ENCODE results near the gene ZSCAN12. TPM values are rescaled to one million over a fixed set of nuclear protein-coding genes. Genes with fewer than 3 reads are reported as not detected.

The ZSCAN12 gene
- total RNA-seq, 1 donor from 2014 or later: 12.4 TPM

- H3K4me1 Mint-ChIP-seq (ENCODE audit: unreplicated experiment): peaks cover 5% of the 10 kb centered on the region
- no peaks in the 10 kb centered on the region for H3K9me3 Mint-ChIP-seq
- DNase-seq (ENCODE audit: extremely low spot score, unreplicated experiment): no peak
- H3K27ac Mint-ChIP-seq: no peak overlapping the region
- H3K27me3 Mint-ChIP-seq: no peaks in the 10 kb centered on the region
- no peak for TF ChIP-seq CTCF (conservative IDR thresholded peaks at IDR 0.05)
- no peak overlapping the region for H3K4me3 Mint-ChIP-seq
- H3K36me3 Mint-ChIP-seq: peaks cover 10% of the 10 kb centered on the region
Measured at GRCh38 chr6:28335040-28335563, 64.4 kb downstream of the ZSCAN12 start.

DNA sequence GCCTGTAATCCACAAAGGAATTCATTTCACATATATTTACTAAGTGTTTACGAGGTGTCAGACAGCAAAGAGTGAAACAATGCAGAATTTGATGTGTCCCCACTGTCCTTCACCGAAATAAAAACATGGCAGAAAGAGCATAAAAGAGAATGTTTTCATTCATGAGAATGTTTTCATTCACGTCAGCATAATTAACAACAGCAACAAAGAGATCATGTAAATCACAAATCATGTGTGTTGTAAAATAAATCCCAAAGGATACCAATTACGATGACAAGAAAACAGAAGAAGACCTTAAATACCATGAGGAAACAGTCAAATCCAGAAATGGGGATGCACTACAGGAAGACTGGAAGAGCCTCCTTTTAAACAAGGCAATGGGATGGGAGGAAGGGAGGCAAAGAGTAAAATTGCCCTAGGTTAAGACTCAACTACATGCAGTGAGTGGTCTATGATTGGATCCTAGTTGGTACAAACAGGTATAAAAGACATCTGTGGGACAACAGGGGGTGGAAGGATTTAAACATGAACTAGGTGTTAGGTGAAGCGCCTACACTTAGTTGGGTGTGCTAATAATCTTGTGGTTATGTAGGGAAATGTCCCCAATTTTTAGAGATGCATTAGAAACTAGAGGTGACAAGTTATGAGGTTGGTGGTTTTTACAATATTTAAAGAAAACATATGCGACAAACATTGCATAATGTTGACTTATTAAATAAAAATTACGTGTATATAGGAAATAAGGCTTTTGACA is 65.1 kb downstream of the ZSCAN12 start:
- peaks cover 5% of the 10 kb centered on the region for H3K4me1 Mint-ChIP-seq (ENCODE audit: unreplicated experiment)
- H3K27me3 Mint-ChIP-seq: no peaks in the 10 kb centered on the region
- no peaks in the 10 kb centered on the region for H3K9me3 Mint-ChIP-seq
- TF ChIP-seq CTCF (conservative IDR thresholded peaks at IDR 0.05): no peak
- no peak for DNase-seq (ENCODE audit: extremely low spot score, unreplicated experiment)
- H3K36me3 Mint-ChIP-seq: peaks cover 10% of the 10 kb centered on the region
- no peak overlapping the region for H3K27ac Mint-ChIP-seq
- no peak overlapping the region for H3K4me3 Mint-ChIP-seq

DNA sequence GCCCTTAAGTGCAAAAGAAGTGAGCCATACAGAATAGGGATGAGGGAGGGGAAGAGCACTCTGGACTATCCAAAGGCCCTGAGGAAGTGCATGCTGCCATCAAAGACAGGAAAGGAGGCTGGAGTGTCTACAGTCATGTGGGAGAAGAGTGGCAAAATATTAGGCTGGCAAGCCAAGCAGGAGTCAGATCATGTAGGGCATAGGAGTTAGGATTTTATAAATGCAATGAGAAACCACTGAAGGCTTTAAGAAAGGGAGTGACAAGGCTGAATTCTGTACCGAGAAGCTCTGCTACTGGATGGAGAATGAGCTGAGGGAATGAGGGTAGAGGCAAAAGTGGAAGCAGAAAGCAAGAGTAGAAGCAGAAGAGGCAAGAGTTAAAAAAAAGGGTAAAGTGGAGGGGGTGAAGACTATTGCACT is 65.9 kb downstream of the ZSCAN12 start:
- H3K4me1 Mint-ChIP-seq (ENCODE audit: unreplicated experiment): peaks cover 5% of the 10 kb centered on the region
- H3K36me3 Mint-ChIP-seq: peaks cover 14% of the 10 kb centered on the region
- no peaks in the 10 kb centered on the region for H3K27me3 Mint-ChIP-seq
- H3K27ac Mint-ChIP-seq: no peak overlapping the region
- no peak for DNase-seq (ENCODE audit: extremely low spot score, unreplicated experiment)
- peak overlapping the region; percentile 24 for H3K4me3 Mint-ChIP-seq
- no peaks in the 10 kb centered on the region for H3K9me3 Mint-ChIP-seq
- TF ChIP-seq CTCF (conservative IDR thresholded peaks at IDR 0.05): no peak

- no peaks in the 10 kb centered on the region for H3K9me3 Mint-ChIP-seq
- peaks cover 14% of the 10 kb centered on the region for H3K36me3 Mint-ChIP-seq
- no peak overlapping the region for H3K4me3 Mint-ChIP-seq
- H3K27me3 Mint-ChIP-seq: no peaks in the 10 kb centered on the region
- TF ChIP-seq CTCF (conservative IDR thresholded peaks at IDR 0.05): no peak
- no peak for DNase-seq (ENCODE audit: extremely low spot score, unreplicated experiment)
- H3K4me1 Mint-ChIP-seq (ENCODE audit: unreplicated experiment): peaks cover 5% of the 10 kb centered on the region
- H3K27ac Mint-ChIP-seq: peak overlapping the region; percentile 16
Measured at GRCh38 chr6:28333047-28333446, 66.5 kb downstream of the ZSCAN12 start.

DNA sequence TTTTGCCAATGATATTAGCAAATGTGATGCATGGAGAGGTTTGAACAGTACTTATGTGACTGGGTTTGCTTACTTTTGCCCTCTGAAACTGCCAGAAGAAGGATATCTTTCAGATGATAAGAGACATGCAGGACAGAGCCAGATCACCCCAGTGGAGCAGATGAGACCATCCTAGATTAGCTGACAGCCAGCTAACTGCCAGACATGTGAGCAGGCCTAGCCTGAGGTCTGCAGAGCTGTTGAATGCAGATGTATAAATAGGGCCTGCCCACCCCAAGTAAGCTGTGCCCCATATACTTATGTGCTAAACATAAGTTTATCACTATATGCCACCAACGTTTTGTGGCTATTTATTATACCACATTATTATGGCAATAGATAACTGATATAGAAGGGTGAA is 69.5 kb downstream of the ZSCAN12 start:
- DNase-seq (ENCODE audit: extremely low spot score, unreplicated experiment): no peak
- H3K27ac Mint-ChIP-seq: no peak overlapping the region
- no peak for TF ChIP-seq CTCF (conservative IDR thresholded peaks at IDR 0.05)
- H3K4me3 Mint-ChIP-seq: no peak overlapping the region
- peaks cover 18% of the 10 kb centered on the region for H3K9me3 Mint-ChIP-seq
- H3K36me3 Mint-ChIP-seq: peaks cover 36% of the 10 kb centered on the region
- H3K4me1 Mint-ChIP-seq (ENCODE audit: unreplicated experiment): peaks cover 5% of the 10 kb centered on the region
- H3K27me3 Mint-ChIP-seq: no peaks in the 10 kb centered on the region

Other genes starting within 250 kb of the ZSCAN12 start
- gene ZSCAN9, start 174.5 kb downstream of the ZSCAN12 start, total RNA-seq (ENCODE audit: low replicate concordance): 16.5 and 27.1 TPM in 2 replicates
- 7.8 TPM in 2 replicates for gene ZKSCAN4, start 147.5 kb downstream of the ZSCAN12 start, total RNA-seq (ENCODE audit: low replicate concordance)
- gene NKAPL, start 140.4 kb downstream of the ZSCAN12 start, total RNA-seq (ENCODE audit: low replicate concordance): 0.55 TPM in 1 of 2 replicates, not detected in the other
- 10.9 and 16.7 TPM in 2 replicates for gene ZSCAN26, start 132.6 kb downstream of the ZSCAN12 start, total RNA-seq (ENCODE audit: low replicate concordance)
- 3.6 and 7.9 TPM in 2 replicates for gene PGBD1, start 118.2 kb downstream of the ZSCAN12 start, total RNA-seq (ENCODE audit: low replicate concordance)
- 6.2 TPM in 2 replicates for gene ZSCAN31, start 63.6 kb downstream of the ZSCAN12 start, total RNA-seq (ENCODE audit: low replicate concordance)
- 9.3 and 12.6 TPM in 2 replicates for gene ZKSCAN3, start 49.8 kb downstream of the ZSCAN12 start, total RNA-seq (ENCODE audit: low replicate concordance)
- 10.3 and 11.2 TPM in 2 replicates for gene ZSCAN23, start 43.7 kb upstream of the ZSCAN12 start, total RNA-seq (ENCODE audit: low replicate concordance)
- not detected in 2 replicates for gene GPX6, start 116.0 kb upstream of the ZSCAN12 start, total RNA-seq (ENCODE audit: low replicate concordance)
- not detected in 2 replicates for gene GPX5, start 126.1 kb upstream of the ZSCAN12 start, total RNA-seq (ENCODE audit: low replicate concordance)

All from type B pancreatic cell (in vitro differentiated cells).